Left kidney (tissue), 8 donors: ENCODE data around the gene MROH2A. TPM values are rescaled to one million over a fixed set of nuclear protein-coding genes. Genes with fewer than 3 reads are reported as not detected.
"Not testable (repeated sequence)": the region's sequence is repeated elsewhere in the genome, so short reads cannot be mapped to it uniquely, and the experiment has no call there.

Experiments
- DNase-seq: peaks from one replicate; pipeline ENCODE4 v3.0.0-alpha.2; 2013
- long read RNA-seq, 8 donors: transcript quantifications; one replicate each; lab custom pipeline, GENCODE V29; 2026
- polyA plus RNA-seq: library from polyadenylated mRNA; unstranded; fragments of 120-200 nt; gene quantifications from one replicate; pipeline ENCODE4 v1.2.1, GENCODE V29; 2013; ENCODE audit not compliant: insufficient read length

MROH2A gene, protein sequence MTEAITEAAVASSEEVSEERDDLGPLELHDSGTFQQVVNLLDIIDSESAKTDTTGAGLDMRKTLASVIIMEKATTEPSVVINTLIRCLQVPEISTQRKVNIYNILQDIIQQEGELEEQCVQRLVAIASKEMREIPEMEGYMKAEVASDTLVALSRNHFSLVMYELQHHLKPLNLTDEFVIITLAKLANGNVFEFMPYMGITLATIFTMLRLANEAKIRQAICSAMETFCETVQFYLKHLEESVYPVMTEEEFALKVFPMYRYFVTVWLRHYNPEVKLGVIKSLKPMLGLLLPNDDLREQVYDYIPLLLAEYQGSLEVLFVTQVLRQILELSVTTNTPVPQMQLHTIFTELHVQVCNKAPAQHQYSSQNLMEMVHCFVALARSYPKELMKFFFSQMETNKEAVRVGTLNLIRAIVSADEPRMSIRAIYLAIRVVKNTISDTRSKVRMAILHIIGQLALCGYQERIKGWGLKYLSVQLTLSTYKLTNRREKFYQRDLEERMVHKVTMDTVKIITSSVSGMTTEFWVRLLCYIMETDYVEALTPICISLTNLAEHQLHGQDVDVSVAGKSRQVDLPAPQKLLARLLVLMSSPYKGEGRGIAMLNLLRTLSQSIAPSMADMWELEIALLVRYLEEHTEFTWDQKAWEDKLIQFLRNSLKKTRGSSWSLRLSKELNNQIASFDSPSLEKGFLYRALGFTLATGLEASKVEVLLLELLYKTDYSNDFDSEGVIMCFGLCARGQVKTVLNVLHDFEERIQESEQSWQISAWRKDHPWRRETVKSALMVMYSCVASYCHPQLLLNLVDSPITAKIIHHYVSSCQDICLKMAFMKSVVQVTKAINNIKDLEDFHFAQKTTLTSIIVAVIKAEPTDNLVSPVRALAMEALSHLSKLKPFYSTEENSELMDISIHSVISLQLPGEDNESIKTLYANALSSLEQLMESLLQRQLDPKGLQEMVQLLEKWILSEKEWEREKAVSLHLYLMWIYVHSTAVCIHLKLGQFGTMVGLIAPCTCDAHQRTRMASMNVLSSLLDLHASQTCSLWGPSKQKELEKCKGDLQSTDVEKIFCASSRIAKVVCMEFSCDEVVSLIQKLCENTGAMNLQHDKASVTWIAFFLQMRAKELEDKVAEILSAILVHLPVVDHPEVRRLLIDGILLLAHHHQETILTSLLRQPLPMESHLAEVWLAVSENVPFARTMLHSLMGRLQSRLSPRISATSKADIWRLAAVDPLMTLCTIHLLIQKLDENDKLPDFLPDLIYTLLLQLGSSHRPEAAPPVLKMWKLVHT (N-terminal part only)
- 0.28 TPM for polyA plus RNA-seq
- long read RNA-seq, donor 1: 0 reads
- long read RNA-seq, donor 2, partial matches to known transcripts: 0 of 1 reads
- long read RNA-seq, donor 2, other reads (novel, unspliced or antisense): 0 of 1 reads
- long read RNA-seq, donor 3: 0 reads
- long read RNA-seq, donor 4: 0 reads
- long read RNA-seq, donor 5: 0 reads
- long read RNA-seq, donor 6: 0 reads
- long read RNA-seq, donor 7: 0 reads
- long read RNA-seq, donor 8: 0 reads

DNA sequence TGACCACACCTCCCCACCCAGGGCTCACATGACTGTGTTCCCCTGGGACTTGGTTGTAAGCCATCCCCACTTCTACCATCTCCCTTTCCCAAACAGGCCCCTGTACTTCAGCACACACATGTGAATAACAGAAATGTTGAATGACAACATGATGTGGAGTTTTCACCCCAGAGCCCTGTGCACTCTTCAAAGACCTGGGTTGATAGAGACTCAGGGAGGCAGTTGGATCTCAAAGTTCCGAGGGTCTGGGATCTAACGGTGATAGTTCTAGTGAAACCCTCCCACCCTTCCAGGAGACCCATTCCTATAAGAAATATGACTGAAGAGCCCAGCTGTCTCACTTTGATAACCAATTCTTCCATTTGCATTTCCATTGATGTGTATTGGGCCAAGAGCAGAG lies at the start of gene MROH2A:
Gene MROH2A (plus strand): TSS at position 301 of the 400 bp plus-strand sequence. CDS start 1,029 bp downstream, outside the sequence.
- DNase-seq: no peak

DNA sequence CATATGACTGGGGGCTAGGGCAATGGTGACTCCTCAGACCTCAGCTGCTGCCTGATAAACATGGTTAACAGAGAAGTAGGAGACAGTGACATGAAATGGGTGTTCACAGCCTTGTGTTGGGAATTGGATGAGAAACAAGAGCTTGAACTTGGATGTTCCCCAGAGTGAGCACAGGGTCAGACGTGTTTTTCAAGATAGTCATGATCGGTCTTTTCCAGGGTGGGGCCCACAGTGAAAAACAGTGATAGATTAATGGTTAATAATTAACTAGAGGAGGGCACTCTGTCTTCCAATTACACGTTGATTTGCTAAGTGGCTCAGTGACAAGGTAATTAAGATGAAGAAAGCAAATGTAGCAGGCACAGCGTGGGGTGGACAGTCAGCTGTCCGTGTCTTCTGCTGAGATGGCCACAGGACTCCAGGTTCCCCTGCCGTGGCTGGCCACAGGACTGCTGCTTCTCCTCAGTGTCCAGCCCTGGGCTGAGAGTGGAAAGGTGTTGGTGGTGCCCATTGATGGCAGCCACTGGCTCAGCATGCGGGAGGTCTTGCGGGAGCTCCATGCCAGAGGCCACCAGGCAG lies 49.3 kb upstream of the MROH2A start, which contains the start of gene UGT1A3:
Gene UGT1A3 (plus strand): TSS at position 320 of the 579 bp plus-strand sequence. CDS start 85 bp downstream, at position 405.
- DNase-seq: no peak

DNA sequence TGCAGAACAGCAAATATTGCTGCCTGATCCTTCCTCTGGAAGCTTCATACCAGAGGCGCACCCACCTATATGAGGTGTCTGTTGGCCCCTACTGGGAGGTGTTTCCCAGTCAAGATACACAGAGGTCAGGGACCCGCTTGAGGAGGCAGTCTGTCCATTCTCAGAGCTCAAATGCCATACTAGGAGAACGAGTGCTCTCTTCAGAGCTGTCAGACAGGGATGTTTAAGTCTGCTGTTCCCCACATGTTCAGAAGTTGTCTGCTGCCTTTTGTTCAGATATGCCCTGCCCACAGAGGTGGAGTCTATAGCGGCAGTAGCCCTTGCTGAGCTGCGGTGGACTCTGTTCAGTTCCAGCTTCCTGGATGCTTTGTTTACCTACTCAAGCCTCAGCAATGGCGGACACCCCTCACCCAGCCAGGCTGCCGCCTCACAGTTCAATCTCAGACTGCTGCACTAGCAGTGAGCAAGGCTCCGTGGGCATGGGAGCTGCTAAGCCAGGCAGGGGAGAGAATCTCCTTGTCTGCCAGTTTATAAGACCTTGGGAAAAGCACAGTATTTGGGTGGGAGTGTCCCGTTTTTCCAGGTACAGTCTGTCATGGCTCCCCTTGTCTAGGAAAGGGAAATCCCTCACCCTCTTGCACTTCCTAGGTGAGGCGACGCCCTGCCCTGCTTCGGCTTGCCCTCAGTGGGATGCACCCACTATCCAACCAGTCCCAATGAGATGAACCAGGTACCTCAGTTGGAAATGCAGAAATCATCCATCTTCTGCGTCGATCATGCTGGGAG lies 41.1 kb upstream of the MROH2A start:
- DNase-seq: not testable (repeated sequence)

DNA sequence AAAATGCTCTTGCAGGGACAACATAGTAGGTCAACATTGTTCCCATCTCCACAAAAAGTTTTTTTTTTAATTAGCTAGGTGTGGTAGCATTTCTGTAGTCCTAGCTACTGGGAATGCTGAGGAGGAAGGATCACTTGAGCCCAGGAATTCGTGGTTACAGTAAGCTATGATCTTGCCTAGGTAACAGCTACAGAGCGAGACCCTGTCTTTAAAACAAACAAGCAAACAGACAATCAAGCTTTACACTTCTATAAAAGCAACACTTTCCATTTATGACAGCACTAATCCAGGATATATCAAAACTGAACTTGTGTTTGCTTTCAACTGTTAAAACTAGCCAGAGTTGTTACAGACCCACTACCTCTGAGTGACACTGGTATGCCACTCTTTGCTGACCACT lies 37.3 kb upstream of the MROH2A start:
- no peak for DNase-seq

DNA sequence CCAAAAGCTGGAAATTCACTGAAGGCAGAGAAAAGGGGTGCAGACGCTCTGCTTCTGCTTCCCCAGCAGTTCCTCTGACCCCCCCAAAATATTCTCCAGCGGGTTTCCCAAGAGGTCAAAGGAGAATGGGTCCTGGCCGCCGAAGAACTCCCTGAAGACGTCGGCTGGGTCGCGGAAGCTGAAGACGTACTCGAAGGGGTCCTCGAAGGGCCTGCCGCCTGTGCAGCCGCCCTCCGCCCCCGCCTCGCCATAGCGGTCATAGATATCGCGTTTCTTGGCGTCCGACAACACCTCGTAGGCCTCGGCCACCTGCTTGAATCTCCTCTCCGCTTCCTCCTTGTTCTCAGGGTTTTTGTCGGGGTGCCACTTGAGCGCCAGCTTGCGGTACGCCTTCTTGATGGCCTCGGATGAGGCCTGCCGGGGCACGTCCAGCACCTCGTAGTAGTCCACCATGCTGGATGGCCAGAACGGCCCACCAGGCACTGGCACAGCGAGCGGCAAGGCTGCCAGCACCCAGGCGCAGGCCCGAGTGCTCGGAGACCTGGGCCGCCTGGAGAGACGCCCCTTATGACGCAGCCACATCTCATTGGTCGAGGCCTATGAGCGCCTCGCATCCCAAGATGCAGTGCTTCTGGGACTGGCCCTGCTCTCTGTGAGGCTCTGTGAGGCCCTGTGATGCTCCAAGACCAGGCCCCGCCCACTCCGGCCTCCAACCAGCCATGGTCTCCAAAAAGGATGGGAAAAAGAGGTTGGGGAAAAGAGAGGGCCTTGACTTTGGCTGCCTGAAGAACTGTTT lies 34.5 kb upstream of the MROH2A start:
- DNase-seq: no peak

DNA sequence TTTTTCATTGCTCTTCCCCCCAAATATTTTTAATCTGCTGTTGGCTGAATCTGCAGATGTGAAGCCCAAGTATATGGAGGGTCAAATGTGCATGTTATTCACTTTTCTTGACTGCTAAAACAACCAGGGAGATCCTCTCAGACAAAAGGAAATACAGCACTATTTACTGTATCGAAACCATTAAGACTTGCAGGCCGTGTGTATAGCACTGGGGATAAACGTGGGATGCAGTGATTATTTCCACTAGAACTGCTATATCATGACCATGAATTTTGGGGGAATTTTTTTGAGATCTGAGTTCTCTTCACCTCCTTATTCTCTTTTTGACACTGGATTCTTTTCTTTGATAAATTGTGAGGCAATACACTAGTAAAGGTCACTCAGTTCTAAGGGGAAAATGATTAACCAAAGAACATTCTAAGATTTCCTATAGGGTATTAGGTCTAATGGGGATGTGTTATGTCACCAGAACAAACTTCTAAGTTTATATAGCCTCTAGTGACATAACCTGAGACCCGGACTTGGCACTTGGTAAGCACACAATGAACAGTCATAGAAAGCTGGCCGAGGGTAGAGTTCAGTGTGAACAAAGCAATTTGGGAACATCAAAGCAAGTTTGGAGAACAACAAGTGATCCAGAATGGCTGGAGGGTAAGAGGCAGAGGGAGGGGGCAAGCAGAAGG lies 32.9 kb upstream of the MROH2A start:
- DNase-seq: no peak

DNA sequence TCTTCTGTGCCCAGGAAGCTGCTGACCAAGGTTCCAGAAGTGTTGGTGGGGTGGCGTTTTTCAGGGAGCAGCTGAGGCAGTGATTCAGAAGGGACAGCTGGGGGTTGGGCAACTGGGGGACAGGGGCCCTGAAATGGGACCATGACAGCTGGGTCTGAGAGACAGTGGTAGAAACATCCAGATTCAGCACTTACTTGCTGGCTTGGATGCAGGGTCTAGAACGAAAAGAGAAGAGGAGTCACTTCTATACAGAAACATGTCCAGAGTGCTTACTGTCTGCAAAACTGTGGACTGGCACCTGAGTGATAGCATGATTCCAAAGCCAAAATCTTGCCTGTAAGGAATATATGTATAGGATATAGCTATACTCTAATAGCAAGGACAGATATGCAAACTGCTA lies 32.3 kb upstream of the MROH2A start:
- not testable (repeated sequence) for DNase-seq

DNA sequence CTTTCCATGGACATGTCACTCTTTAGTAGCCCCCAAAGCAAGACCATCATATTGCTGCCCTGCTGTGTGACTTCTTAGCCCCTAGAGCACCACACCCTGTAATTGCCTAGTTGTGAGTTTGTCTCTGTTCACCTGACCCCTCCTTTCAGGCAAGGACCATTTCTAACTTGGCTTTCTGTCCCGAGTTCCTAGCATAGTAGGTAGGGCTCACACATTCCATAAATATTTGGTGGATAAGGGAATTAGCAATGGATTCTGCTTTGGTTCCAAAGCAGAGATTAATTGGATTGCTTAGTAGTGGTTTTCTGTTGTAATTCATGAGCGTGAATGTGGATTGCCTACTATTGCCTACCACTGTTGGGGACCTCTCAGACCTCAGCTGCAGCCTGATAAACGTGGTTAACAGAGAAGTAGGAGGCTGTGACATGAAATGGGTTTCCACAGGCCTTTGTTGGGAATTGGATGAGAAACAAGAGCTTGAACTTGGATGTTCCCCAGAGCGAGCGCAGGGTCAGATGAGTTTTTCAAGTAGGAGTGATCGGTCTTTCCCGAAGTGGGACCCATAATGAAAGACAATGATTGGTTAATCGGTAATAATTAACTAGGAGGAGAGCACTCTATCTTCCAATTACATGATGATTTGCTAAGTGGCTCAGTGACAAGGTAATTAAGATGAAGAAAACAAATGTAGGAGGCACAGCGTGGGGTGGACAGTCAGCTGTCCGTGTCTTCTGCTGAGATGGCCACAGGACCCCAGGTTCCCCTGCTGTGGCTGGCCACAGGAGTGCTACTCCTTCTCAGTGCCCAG lies 31.5 kb upstream of the MROH2A start:
- DNase-seq: no peak

DNA sequence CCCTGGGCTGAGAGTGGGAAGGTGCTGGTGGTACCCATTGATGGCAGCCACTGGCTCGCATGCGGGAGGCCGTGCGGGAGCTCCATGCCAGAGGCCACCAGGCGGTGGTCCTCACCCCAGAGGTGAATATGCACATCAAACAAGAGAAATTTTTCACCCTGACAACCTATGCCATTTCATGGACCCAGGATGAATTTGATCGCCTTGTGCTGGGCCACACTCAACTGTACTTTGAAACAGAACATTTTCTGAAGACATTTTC lies 30.9 kb upstream of the MROH2A start:
- DNase-seq: no peak

DNA sequence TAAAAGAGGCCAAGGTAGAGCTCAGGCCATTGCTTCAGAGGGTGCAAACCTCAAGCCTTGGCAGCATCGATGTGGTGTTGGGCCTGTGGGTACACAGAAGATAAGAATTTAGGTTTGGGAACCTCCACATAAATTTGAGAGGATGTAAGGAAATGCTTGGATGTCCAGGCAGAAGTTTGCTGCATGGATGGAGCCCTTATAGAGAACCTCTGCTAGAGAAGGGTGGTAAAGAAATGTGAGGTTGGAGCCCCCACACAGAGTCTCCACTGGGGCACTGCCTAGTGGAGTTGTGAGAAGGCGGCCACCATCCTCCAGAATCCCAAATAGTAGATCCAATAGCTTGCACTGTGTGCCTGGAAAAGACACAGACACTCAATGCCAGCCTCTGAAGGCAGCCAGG lies 27.4 kb upstream of the MROH2A start:
- DNase-seq: not testable (repeated sequence)

DNA sequence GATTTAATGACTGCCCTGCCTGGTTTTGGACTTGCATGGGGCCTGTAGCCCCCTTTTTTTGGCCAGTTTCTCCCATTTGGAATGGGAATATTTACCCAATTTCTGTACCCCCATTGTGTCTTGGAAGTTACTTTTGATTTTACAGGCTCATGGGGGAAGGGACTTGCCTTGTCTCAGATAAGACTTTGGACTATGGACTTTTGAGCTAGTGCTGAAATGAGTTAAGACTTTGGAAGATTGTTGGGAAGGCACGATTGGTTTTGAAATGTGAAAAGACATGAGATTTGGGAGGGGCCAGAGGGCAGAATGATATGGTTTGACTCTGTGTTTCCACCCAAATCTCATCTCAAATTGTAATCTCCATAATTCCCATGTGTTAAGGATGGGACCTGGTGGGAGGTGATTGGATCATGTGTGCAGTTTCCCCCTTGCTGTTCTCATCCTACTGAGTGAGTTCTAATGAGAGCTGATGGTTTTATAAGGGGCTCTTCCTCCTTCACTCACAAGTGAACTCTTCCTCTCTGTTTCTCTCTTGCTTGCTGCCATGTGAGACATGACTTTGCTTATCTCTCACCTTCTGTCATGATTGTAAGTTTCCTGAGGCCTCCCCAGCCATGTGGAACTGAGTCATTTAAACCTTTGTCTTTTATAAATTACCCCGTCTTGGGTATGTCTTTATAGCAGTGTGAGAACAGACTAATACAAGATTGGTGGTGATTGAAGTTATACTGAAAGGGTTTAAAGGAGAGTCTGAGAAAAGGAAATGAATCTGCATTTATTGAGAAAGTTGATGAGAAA lies 26.7 kb upstream of the MROH2A start:
- not testable (repeated sequence) for DNase-seq

DNA sequence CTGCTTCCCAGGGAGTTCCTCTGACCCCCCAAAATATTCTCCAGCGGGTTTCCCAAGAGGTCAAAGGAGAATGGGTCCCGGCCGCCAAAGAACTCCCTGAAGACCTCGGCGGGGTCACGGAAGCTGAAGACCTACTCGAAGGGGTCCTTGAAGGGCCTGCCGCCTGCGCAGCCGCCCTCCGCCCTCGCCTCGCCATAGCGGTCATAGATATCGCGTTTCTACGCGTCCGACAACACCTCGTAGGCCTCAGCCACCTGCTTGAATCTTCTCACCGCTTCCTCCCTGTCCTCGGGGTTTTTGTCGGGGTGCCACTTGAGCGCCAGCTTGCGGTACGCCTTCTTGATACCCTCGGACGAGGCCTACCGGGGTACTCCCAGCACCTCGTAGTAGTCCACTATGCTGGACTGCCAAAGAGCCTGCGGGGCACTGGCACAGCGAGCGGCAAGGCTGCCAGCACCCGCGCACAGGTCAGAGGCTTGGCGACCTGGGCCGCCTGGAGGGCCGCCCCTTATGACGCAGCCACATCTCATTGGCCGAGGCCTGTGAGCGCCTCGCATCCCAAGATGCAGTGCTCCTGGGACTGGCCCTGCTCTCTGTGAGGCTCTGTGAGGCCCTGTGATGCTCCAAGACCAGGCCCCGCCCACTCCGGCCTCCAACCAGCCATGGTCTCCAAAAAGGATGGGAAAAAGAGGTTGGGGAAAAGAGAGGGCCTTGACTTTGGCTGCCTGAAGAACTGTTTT lies 23.1 kb upstream of the MROH2A start:
- no peak for DNase-seq

DNA sequence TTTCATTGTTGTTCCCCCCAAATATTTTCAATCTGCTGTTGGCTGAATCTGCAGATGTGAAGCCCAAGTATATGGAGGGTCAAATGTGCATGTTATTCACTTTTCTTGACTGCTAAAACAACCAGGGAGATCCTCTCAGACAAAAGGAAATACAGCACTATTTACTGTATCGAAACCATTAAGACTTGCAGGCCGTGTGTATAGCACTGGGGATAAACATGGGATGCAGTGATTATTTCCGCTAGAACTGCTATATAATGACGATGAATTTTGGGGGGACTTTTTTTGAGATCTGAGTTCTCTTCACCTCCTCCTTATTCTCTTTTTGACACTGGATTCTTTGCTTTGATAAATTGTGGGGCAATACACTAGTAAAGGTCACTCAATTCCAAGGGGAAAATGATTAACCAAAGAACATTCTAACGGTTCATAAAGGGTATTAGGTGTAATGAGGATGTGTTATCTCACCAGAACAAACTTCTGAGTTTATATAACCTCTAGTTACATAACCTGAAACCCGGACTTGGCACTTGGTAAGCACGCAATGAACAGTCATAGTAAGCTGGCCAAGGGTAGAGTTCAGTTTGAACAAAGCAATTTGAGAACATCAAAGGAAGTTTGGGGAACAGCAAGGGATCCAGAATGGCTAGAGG lies 21.6 kb upstream of the MROH2A start:
- DNase-seq: no peak

DNA sequence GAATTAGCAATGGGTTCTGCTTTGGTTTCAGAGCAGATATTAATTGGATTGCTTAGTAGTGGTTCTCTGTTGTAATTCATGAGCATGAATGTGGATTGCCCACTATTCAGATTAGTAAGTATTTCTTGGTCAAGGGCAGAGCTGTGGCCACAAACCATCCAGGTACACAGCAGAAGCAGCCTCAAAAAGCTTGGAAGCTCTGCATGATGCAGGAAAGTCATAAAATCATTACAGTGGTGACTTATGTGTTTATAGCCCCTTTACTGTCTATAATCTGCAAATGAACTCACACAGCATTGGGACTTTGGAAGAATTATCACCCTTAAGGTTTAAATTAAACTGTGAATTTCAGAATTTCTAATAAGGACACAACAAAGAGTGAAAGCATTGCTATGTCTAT lies 20.0 kb upstream of the MROH2A start:
- no peak for DNase-seq

DNA sequence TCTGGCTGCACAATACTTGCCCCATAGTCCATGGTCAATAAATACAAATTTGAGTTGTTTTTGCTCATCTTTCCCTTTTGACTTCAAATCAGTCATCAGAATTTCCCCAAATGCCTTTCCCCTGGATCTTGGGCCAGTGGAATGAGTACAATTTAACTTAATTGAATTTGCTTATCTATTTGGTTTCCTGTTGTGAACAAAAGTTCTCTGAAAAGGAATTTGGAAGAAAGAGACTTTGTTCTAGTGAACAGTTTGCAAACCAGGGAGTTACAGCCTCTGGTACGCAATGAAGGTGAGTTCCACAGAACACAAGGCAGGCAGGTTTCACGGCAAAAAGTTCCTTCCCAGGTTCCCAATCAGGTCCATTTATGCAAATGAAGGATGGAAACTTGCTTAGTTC lies 19.3 kb upstream of the MROH2A start:
- no peak for DNase-seq

DNA sequence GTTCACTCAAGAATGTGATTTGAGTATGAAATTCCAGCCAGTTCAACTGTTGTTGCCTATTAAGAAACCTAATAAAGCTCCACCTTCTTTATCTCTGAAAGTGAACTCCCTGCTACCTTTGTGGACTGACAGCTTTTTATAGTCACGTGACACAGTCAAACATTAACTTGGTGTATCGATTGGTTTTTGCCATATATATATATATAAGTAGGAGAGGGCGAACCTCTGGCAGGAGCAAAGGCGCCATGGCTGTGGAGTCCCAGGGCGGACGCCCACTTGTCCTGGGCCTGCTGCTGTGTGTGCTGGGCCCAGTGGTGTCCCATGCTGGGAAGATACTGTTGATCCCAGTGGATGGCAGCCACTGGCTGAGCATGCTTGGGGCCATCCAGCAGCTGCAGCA lies 18.1 kb upstream of the MROH2A start, which contains the start of gene UGT1A1:
Gene UGT1A1 (plus strand): TSS at position 228 of the 400 bp plus-strand sequence. CDS start 18 bp downstream, at position 246.
- no peak for DNase-seq
